ENCODE data around the gene DAB2. TPM values are rescaled to one million over a fixed set of nuclear protein-coding genes. Genes with fewer than 3 reads are reported as not detected.

Gene DAB2
- polyA plus RNA-seq, 1 experiment, result 168 TPM

DNA sequence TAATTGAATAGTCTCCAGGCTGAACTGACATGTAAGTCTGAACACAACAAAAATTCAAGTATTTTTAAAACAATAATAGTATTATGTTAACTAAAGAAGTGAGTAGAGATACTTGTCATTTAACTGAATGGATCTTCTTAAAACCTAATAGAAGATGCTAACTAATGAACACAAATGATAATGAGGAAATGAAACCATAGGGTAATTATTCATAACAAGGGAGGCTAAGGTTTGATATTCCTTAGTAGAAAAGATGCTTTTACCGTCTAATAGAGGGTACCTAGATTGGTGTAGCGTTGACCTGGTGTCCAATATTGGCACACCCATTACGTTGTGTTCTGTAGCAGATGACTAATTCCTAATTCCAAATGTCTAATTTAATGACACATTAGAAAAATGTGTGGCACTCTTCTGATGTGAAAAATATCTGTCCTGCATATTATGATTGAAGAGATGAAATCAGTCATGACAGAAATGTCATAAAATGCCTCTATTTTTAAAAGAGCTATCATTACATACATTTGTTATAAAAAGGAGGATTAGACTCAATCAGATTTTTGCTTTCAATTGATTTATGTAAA is 14.9 kb upstream of the DAB2 start:
- ChIA-PET CTCF (no interaction called here), POLR2A (no interaction called here)
- DNase-seq (ENCODE audit: low read depth), result no peak
- Histone ChIP-seq H3K36me3 (ENCODE audit: control insufficient read depth, insufficient read depth, low read length) (no peaks in the 10 kb centered on the region), H3K27me3 (ENCODE audit: control insufficient read depth, insufficient read depth, low read length) (no peaks in the 10 kb centered on the region), H3K4me3 (ENCODE audit: low read depth, low read length) (no peak overlapping the region)
- TF ChIP-seq, protein P1, sequence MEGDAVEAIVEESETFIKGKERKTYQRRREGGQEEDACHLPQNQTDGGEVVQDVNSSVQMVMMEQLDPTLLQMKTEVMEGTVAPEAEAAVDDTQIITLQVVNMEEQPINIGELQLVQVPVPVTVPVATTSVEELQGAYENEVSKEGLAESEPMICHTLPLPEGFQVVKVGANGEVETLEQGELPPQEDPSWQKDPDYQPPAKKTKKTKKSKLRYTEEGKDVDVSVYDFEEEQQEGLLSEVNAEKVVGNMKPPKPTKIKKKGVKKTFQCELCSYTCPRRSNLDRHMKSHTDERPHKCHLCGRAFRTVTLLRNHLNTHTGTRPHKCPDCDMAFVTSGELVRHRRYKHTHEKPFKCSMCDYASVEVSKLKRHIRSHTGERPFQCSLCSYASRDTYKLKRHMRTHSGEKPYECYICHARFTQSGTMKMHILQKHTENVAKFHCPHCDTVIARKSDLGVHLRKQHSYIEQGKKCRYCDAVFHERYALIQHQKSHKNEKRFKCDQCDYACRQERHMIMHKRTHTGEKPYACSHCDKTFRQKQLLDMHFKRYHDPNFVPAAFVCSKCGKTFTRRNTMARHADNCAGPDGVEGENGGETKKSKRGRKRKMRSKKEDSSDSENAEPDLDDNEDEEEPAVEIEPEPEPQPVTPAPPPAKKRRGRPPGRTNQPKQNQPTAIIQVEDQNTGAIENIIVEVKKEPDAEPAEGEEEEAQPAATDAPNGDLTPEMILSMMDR (IDR thresholded peaks at IDR 0.05; ENCODE audit: insufficient read depth, low read depth, low read length), result no peak

DNA sequence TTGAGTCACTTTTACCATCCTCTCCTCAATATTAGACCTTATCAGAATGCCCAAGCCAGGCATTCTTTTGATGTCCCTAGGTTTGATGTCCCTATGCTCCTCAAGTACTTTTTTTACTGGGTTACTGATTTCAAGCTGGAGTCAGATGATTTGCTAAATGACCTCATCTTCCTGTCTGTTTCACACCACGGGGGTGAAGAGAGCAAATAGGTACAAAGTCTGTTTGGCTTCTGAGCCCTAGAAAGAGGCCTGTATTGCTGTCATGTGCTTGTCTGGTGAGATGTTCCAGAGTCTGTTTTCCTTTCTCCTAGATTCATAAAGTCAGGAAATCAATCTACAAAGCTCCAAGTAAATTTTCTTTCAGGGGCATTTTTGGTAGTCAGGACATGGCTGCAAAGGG is 12.7 kb upstream of the DAB2 start:
- H3K27me3 ChIP-seq (ENCODE audit: control insufficient read depth, insufficient read depth, low read length), result no peaks in the 10 kb centered on the region
- H3K36me3 ChIP-seq (ENCODE audit: control insufficient read depth, insufficient read depth, low read length), result no peaks in the 10 kb centered on the region
- POLR2A ChIA-PET, result no interaction called here
- DNase-seq (ENCODE audit: low read depth), result no peak
- TF ChIP-seq, protein P1 (IDR thresholded peaks at IDR 0.05; ENCODE audit: insufficient read depth, low read depth, low read length), result no peak
- CTCF ChIA-PET, result interaction anchor here (0.6 to 0.9 kb wide), 3 partner anchors 8 to 106 kb away, joined by 3 read pairs; no protein-coding TSS in a partner anchor
- H3K4me3 ChIP-seq (ENCODE audit: low read depth, low read length), result no peak overlapping the region

GRCh38 chr5:39433848-39434247 is 9.1 kb upstream of the DAB2 start:
- H3K4me3 ChIP-seq (ENCODE audit: low read depth, low read length), result no peak overlapping the region
- no peaks in the 10 kb centered on the region for H3K36me3 ChIP-seq (ENCODE audit: control insufficient read depth, insufficient read depth, low read length)
- ChIA-PET POLR2A (no interaction called here), CTCF (no interaction called here)
- TF ChIP-seq, protein P1 (IDR thresholded peaks at IDR 0.05; ENCODE audit: insufficient read depth, low read depth, low read length), result no peak
- no peaks in the 10 kb centered on the region for H3K27me3 ChIP-seq (ENCODE audit: control insufficient read depth, insufficient read depth, low read length)
- no peak for DNase-seq (ENCODE audit: low read depth)

GRCh38 chr5:39432696-39433530 is 8.1 kb upstream of the DAB2 start:
- ChIA-PET POLR2A (no interaction called here), CTCF (no interaction called here)
- TF ChIP-seq, protein P1 (IDR thresholded peaks at IDR 0.05; ENCODE audit: insufficient read depth, low read depth, low read length), result no peak
- no peak for DNase-seq (ENCODE audit: low read depth)
- H3K36me3 ChIP-seq (ENCODE audit: control insufficient read depth, insufficient read depth, low read length), result no peaks in the 10 kb centered on the region
- no peaks in the 10 kb centered on the region for H3K27me3 ChIP-seq (ENCODE audit: control insufficient read depth, insufficient read depth, low read length)
- no peak overlapping the region for H3K4me3 ChIP-seq (ENCODE audit: low read depth, low read length)

GRCh38 chr5:39430461-39430860 is 5.7 kb upstream of the DAB2 start:
- ChIA-PET POLR2A (no interaction called here), CTCF (no interaction called here)
- no peaks in the 10 kb centered on the region for H3K36me3 ChIP-seq (ENCODE audit: control insufficient read depth, insufficient read depth, low read length)
- DNase-seq (ENCODE audit: low read depth), result no peak
- no peaks in the 10 kb centered on the region for H3K27me3 ChIP-seq (ENCODE audit: control insufficient read depth, insufficient read depth, low read length)
- TF ChIP-seq, protein P1 (IDR thresholded peaks at IDR 0.05; ENCODE audit: insufficient read depth, low read depth, low read length), result no peak
- H3K4me3 ChIP-seq (ENCODE audit: low read depth, low read length), result no peak overlapping the region
